GM12878 (cell line): ENCODE results near the gene KIF2C. TPM values are rescaled to one million over a fixed set of nuclear protein-coding genes. Genes with fewer than 3 reads are reported as not detected.

Experiments
- CEBPB ChIP-seq, 2 experiments: fragments of 150-350 bp in 1 of 2; IDR thresholded peaks; 2 replicates each; pipeline ENCODE4 v1.6.1; 2012 to 2014; ENCODE audit warnings: low read depth in 2 of 2, low read length in 2 of 2, borderline replicate concordance in 1 of 2, inconsistent platforms in 1 of 2
- CHD1 ChIP-seq: IDR thresholded peaks from 2 replicates; pipeline ENCODE4 v1.6.1; 2012; ENCODE audit warnings: low read depth, low read length, improper control_type of control experiment
- ELK1 ChIP-seq: IDR thresholded peaks from 2 replicates; pipeline ENCODE4 v1.6.1; 2012; ENCODE audit warnings: low read depth, low read length, improper control_type of control experiment
- FOS ChIP-seq: IDR thresholded peaks from 3 replicates; pipeline ENCODE4 v1.6.1; 2011; ENCODE audit warnings: borderline replicate concordance; ENCODE audit not compliant: insufficient read length; ENCODE audit errors: extremely low read depth
- HDGF ChIP-seq: fragments of 450-650 bp; IDR thresholded peaks from 2 replicates; pipeline ENCODE4 v1.6.1; 2016; ENCODE audit warnings: antibody characterized with exemption
- HSF1 ChIP-seq: fragments of 150-350 bp; IDR thresholded peaks from 2 replicates; pipeline ENCODE4 v1.6.1; 2014; ENCODE audit warnings: mild to moderate bottlenecking, low read depth, low read length
- IKZF2 ChIP-seq, 2 experiments: fragments of 450-650 bp; IDR thresholded peaks; 2 replicates each; pipeline ENCODE4 v1.6.1; 2017; ENCODE audit warnings: mild to moderate bottlenecking in 2 of 2, moderate library complexity in 2 of 2
- KAT2A ChIP-seq: conservative IDR thresholded peaks from 2 replicates; pipeline ENCODE4 v1.6.1; 2011; ENCODE audit warnings: low read depth, low read length; ENCODE audit not compliant: control insufficient read depth
- KDM1A ChIP-seq: fragments of 200-600 bp; sonication (generic); IDR thresholded peaks from 2 replicates; pipeline ENCODE4 v1.6.1; 2016; ENCODE audit warnings: borderline replicate concordance
- NFXL1 ChIP-seq: fragments of 450-650 bp; IDR thresholded peaks from 2 replicates; pipeline ENCODE4 v1.6.1; 2017; ENCODE audit warnings: antibody characterized with exemption, mild to moderate bottlenecking, borderline replicate concordance
- RAD51 ChIP-seq: fragments of 450-650 bp; IDR thresholded peaks from 2 replicates; pipeline ENCODE4 v1.6.1; 2016; ENCODE audit warnings: moderate library complexity, mild to moderate bottlenecking, inconsistent platforms
- RBBP5 ChIP-seq: fragments of 200-600 bp; sonication (generic); conservative IDR thresholded peaks from 2 replicates; pipeline ENCODE4 v1.6.1; 2016
- RELA ChIP-seq: fragments of 450-650 bp; IDR thresholded peaks from 2 replicates; pipeline ENCODE4 v1.8.0; 2014; ENCODE audit warnings: borderline replicate concordance; ENCODE audit not compliant: partially characterized antibody
- SREBF2 ChIP-seq: IDR thresholded peaks from 2 replicates; pipeline ENCODE4 v1.6.1; 2012; ENCODE audit warnings: mild to moderate bottlenecking, low read length
- YY1 ChIP-seq: IDR thresholded peaks from 2 replicates; pipeline ENCODE4 v1.6.1; 2011; ENCODE audit warnings: low read depth, mild to moderate bottlenecking, low read length
- ZBED1 ChIP-seq: IDR thresholded peaks from 2 replicates; pipeline ENCODE4 v1.6.1; 2016; ENCODE audit warnings: borderline replicate concordance
- ZBTB11 ChIP-seq: fragments of 450-650 bp; formaldehyde crosslinking; IDR thresholded peaks from 2 replicates; pipeline ENCODE4 v1.5.0; 2022; ENCODE audit warnings: mild to moderate bottlenecking, missing genetic modification characterization
- ZBTB4 ChIP-seq: fragments of 450-650 bp; formaldehyde crosslinking; IDR thresholded peaks from 2 replicates; pipeline ENCODE4 v1.4.0; 2022; ENCODE audit warnings: mild to moderate bottlenecking, moderate library complexity
- ZNF384 ChIP-seq: IDR thresholded peaks from 2 replicates; pipeline ENCODE4 v1.6.1; 2012; ENCODE audit warnings: low read depth, mild to moderate bottlenecking, low read length, improper control_type of control experiment, borderline replicate concordance
- polyA plus RNA-seq, 11 experiments: library from polyadenylated mRNA; depleted of rRNA in 4 of 11; unstranded in 6 of 11; stranded (reverse) in 5 of 11; fragments of >200 nt; fragmentation: Nextera tagmentation in 4 of 11; fragmentation: Illumina TruSeq in 1 of 11; extraction: Ambion mirVana in 4 of 11; extraction: Trizol in 1 of 11; gene quantifications; 1 replicate in 1 of 11; 2 replicates in 10 of 11; pipeline versions ENCODE4 v1.2.1 to v1.2.3, GENCODE V29; 2011 to 2016; ENCODE audit warnings: inconsistent platforms in 2 of 11, missing spikeins in 2 of 11, low read depth in 1 of 11
- total RNA-seq, 4 experiments: library from RNA; depleted of rRNA in 3 of 4; stranded (reverse); fragments of >200 nt in 3 of 4; fragmentation: Illumina TruSeq in 1 of 4; extraction: Trizol in 1 of 4; gene quantifications; 2 replicates each; pipeline versions ENCODE4 v1.2.1 to v1.2.3, GENCODE V29; 2013 to 2021
- TF ChIP-seq, protein P1 (sequence below): IDR thresholded peaks from 2 replicates; pipeline ENCODE4 v1.6.1; 2011; ENCODE audit warnings: borderline replicate concordance, low read depth, mild to moderate bottlenecking, moderate library complexity, mixed read lengths, low read length; ENCODE audit not compliant: insufficient read depth; ENCODE audit errors: extremely low read length

The KIF2C gene
- total and polyA plus RNA-seq, 10 of the 15 experiments (the other 5 are each of a cell fraction or from before 2014, with no cell fraction given), result 42.3 to 104 (median 83.8) TPM

DNA sequence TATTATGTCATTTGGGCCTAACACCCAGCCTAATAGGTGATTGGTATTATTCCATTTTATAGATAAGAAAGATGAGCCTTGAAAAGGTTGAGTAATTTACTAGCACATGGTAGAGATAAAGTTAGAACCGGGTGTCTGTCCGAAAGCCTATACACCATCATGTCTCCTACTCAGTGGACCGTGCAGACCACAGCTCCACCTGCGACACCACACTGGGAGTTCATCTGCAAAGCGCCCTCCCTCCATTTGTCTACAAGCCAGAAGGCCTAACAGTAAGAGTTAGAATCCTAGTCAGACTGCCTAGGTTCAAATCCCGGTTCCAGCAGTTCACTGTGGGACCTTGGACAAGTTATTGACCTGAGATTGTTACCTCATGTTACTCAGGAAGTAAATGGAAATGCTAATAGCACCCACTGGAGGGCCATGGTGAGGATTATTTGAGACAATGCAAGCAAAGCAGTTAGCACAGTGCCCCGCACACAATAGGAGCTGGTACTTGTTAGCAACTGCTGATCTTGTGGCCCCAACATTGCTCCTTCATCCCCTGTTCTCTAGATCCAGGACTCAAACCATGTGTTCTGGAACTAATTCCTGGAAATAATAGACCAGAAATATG, 44.7 kb upstream of the KIF2C start (continued):
- TF ChIP-seq ZBTB11 (CRISPR knock-in tag) (no peak), ELK1 (no peak), SREBF2 (no peak), RBBP5 (no peak), ZNF384 (no peak), HDGF (no peak), NFXL1 (no peak), CHD1 (no peak), FOS (no peak), RELA (no peak), HSF1 (no peak), ZBTB4 (CRISPR knock-in tag) (no peak), KAT2A (no peak), ZBED1 (no peak), KDM1A (no peak), YY1 (peak; percentile 60; the same call in 1 of the 2 replicates), CEBPB (IDR thresholded peaks at IDR 0.05; ENCODE audit: borderline replicate concordance in 1 of 2, low read depth in 2 of 2, low read length in 2 of 2) (no peak), RAD51 (no peak), IKZF2 (IDR thresholded peaks at IDR 0.05) (peak in 1 of 2 experiments; percentile 20; a peak in 1 of 4 replicates)
- TF ChIP-seq, protein P1, sequence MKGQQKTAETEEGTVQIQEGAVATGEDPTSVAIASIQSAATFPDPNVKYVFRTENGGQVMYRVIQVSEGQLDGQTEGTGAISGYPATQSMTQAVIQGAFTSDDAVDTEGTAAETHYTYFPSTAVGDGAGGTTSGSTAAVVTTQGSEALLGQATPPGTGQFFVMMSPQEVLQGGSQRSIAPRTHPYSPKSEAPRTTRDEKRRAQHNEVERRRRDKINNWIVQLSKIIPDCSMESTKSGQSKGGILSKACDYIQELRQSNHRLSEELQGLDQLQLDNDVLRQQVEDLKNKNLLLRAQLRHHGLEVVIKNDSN, result no peak
